Nephron (organoid): ENCODE data around the gene GNB5.

Experiments used
- H3K27ac Mint-ChIP-seq, 3 experiments: 2 replicates each; pipeline ENCODE4 v1.8.0; 2020; ENCODE audit warnings: mixed read lengths in 3 of 3, mild to moderate bottlenecking in 2 of 3, moderate library complexity in 1 of 3
- H3K27me3 Mint-ChIP-seq: 2 replicates; pipeline ENCODE4 v1.8.0; 2021; ENCODE audit warnings: low read depth, mild to moderate bottlenecking, moderate library complexity, mixed read lengths
- H3K36me3 Mint-ChIP-seq: 2 replicates; pipeline ENCODE4 v1.8.0; 2020; ENCODE audit warnings: low read depth, mixed read lengths
- H3K4me1 Mint-ChIP-seq: 2 replicates; pipeline ENCODE4 v1.8.0; 2020; ENCODE audit warnings: mixed read lengths
- H3K4me3 Mint-ChIP-seq, 3 experiments: 2 replicates each; pipeline ENCODE4 v1.8.0; 2020; ENCODE audit warnings: mild to moderate bottlenecking in 3 of 3, mixed read lengths in 3 of 3, moderate library complexity in 2 of 3
- H3K9me3 Mint-ChIP-seq: 2 replicates; pipeline ENCODE4 v1.8.0; 2020; ENCODE audit warnings: mixed read lengths
- CTCF ChIP-seq, 3 experiments: fragments of 200-600 bp; sonication (generic); IDR thresholded peaks; one replicate each; pipeline ENCODE4 v1.5.0; 2021; ENCODE audit warnings: antibody characterized with exemption in 3 of 3; ENCODE audit not compliant: unreplicated experiment in 3 of 3

The GNB5 gene

GRCh38 chr15:52158084-52158765 is 33.0 kb downstream of the GNB5 start:
- Mint-ChIP-seq H3K27ac (no peak overlapping the region), H3K27me3 (peaks cover 3% of the 10 kb centered on the region), H3K36me3 (peaks cover 4% of the 10 kb centered on the region), H3K9me3 (no peaks in the 10 kb centered on the region), H3K4me3 (no peak overlapping the region), H3K4me1 (peaks cover 5% of the 10 kb centered on the region)
- no peak for TF ChIP-seq CTCF (IDR thresholded peaks at IDR 0.05; ENCODE audit: unreplicated experiment in 3 of 3)

GRCh38 chr15:52155878-52156277 is 35.3 kb downstream of the GNB5 start:
- no peak for TF ChIP-seq CTCF (IDR thresholded peaks at IDR 0.05; ENCODE audit: unreplicated experiment in 3 of 3)
- H3K36me3 Mint-ChIP-seq, result no peaks in the 10 kb centered on the region
- peaks cover 5% of the 10 kb centered on the region for H3K4me1 Mint-ChIP-seq
- H3K27ac Mint-ChIP-seq, result no peak overlapping the region
- H3K27me3 Mint-ChIP-seq, result peaks cover 3% of the 10 kb centered on the region
- no peaks in the 10 kb centered on the region for H3K9me3 Mint-ChIP-seq
- H3K4me3 Mint-ChIP-seq, result no peak overlapping the region

- Mint-ChIP-seq H3K36me3 (no peaks in the 10 kb centered on the region), H3K27me3 (peaks cover 3% of the 10 kb centered on the region)
Observed at GRCh38 chr15:52154896-52155865, 36.0 kb downstream of the GNB5 start.

GRCh38 chr15:52153900-52154895 is 37.0 kb downstream of the GNB5 start:
- Mint-ChIP-seq H3K36me3 (no peaks in the 10 kb centered on the region), H3K27ac (no peak overlapping the region)

More at GRCh38 chr15:52154896-52155865, 36.0 kb downstream of the GNB5 start:
- Mint-ChIP-seq H3K27ac (no peak overlapping the region), H3K9me3 (no peaks in the 10 kb centered on the region), H3K4me3 (no peak overlapping the region), H3K4me1 (peaks cover 5% of the 10 kb centered on the region)
- TF ChIP-seq CTCF (IDR thresholded peaks at IDR 0.05; ENCODE audit: unreplicated experiment in 3 of 3), result no peak

More at GRCh38 chr15:52153900-52154895, 37.0 kb downstream of the GNB5 start:
- Mint-ChIP-seq H3K4me1 (peaks cover 5% of the 10 kb centered on the region), H3K27me3 (peaks cover 7% of the 10 kb centered on the region), H3K9me3 (no peaks in the 10 kb centered on the region), H3K4me3 (no peak overlapping the region)
- TF ChIP-seq CTCF (IDR thresholded peaks at IDR 0.05; ENCODE audit: unreplicated experiment in 3 of 3), result no peak
